ENCODE data around the gene GPC5. TPM values are rescaled to one million over a fixed set of nuclear protein-coding genes. Genes with fewer than 3 reads are reported as not detected.
A peak's percentile ranks its signal among the peaks of the same experiment; 100 is the strongest.

GPC5 gene
- total and polyA plus RNA-seq, 2 of the 13 experiments (the other 11 are each of a cell fraction or from before 2014, with no cell fraction given): 0.02 to 0.07 TPM

DNA sequence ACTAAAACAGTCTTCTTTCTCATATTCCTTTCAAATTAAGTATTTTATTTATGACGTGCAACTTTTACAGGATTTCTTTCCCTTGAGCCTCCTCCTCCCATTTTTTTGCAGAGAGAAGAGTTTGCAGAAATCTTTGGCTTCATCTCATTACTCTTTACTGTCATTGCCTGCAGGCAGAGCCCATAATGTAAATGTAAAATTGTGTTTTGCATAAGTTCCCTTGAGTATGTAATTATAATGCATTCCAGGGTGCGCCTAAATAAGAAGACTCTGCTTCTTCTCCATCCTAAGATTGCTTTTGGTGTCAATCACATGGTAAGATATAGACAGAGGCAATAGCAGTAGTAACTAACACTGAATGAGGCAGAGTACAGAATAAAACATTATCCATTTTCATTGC, 27.9 kb upstream of the GPC5 start:
- no peak overlapping the region for H2AFZ ChIP-seq (ENCODE audit: low read length)
- BruUV-seq (replicated peaks): no TSS peak
- ChIA-PET CTCF (ENCODE audit: low intra/inter-chr PET ratio, low total read pairs) (no interaction called here), POLR2A (interaction anchor here (1.2 kb wide), 1 partner anchor 12 kb away, joined by 3 read pairs; no protein-coding TSS in a partner anchor)
- H4K20me1 ChIP-seq (ENCODE audit: insufficient read depth, low read length): no peaks in the 10 kb centered on the region
- DNase-seq (ENCODE audit: low spot score) (no peak), FAIRE-seq (no peak), ATAC-seq (no peak)
- no peaks in the 10 kb centered on the region for H3K9me3 ChIP-seq (ENCODE audit: low read length)
- H3K9ac ChIP-seq (ENCODE audit: insufficient read depth, low read depth, low read length): no peak overlapping the region
- H3K36me3 ChIP-seq (replicated peaks in 1 of 2; ENCODE audit: control insufficient read depth in 1 of 2, insufficient read depth in 2 of 2, low read length in 2 of 2): no peaks in the 10 kb centered on the region
- in situ Hi-C loops (cut with HindIII; ENCODE audit: extremely low pct_ligation_motif_present, low pct_unique_long_range_greater_than_20kb): no loop called here
- H3K27me3 ChIP-seq (ENCODE audit: control insufficient read depth in 1 of 2, insufficient read depth in 2 of 2, low read length in 2 of 2): no peaks in the 10 kb centered on the region
- no peak overlapping the region for H3K27ac ChIP-seq (ENCODE audit: extremely low read length, insufficient read depth, low read length)
- TF ChIP-seq, protein P1, sequence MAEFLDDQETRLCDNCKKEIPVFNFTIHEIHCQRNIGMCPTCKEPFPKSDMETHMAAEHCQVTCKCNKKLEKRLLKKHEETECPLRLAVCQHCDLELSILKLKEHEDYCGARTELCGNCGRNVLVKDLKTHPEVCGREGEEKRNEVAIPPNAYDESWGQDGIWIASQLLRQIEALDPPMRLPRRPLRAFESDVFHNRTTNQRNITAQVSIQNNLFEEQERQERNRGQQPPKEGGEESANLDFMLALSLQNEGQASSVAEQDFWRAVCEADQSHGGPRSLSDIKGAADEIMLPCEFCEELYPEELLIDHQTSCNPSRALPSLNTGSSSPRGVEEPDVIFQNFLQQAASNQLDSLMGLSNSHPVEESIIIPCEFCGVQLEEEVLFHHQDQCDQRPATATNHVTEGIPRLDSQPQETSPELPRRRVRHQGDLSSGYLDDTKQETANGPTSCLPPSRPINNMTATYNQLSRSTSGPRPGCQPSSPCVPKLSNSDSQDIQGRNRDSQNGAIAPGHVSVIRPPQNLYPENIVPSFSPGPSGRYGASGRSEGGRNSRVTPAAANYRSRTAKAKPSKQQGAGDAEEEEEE (CRISPR knock-in tag; IDR thresholded peaks at IDR 0.05; ENCODE audit: borderline replicate concordance): no peak
- no peak for TF ChIP-seq ZNF34 (CRISPR knock-in tag; IDR thresholded peaks at IDR 0.05; ENCODE audit: borderline replicate concordance)
- intact Hi-C loops (cut with micrococcal nuclease; ENCODE audit: unreplicated experiment): no loop called here
- no peak overlapping the region for H3K4me2 ChIP-seq (ENCODE audit: low read depth, low read length)
- H3K4me3 ChIP-seq (replicated peaks in 1 of 3; ENCODE audit: insufficient read depth in 1 of 3, low read depth in 2 of 3, low read length in 3 of 3): no peak overlapping the region
- no peaks in the 10 kb centered on the region for H3K79me2 ChIP-seq (ENCODE audit: insufficient read depth, low read length)
- peaks cover 29% of the 10 kb centered on the region for H3K4me1 ChIP-seq (ENCODE audit: insufficient read depth, low read length)
- WGBS (ENCODE audit: low lambda C conversion rate): 97% methylated on average over 2 of the region's 2 CpGs

GRCh38 chr13:91372911-91373310, 25.5 kb upstream of the GPC5 start:
- ChIA-PET CTCF (ENCODE audit: low intra/inter-chr PET ratio, low total read pairs) (no interaction called here), POLR2A (interaction anchor here (1.2 to 1.3 kb wide), 2 partner anchors 14 to 26 kb away, joined by 3 read pairs; partner anchors contain the start of gene MIR17HG)
- Histone ChIP-seq H3K9ac (ENCODE audit: insufficient read depth, low read depth, low read length) (0 out of 2 replicates have a peak overlapping the region, but pooled peaks have one; percentile 2), H2AFZ (ENCODE audit: low read length) (no peak overlapping the region), H3K4me3 (replicated peaks in 1 of 3; ENCODE audit: insufficient read depth in 1 of 3, low read depth in 2 of 3, low read length in 3 of 3) (peak overlapping the region in 1 of 3 experiments; percentile 33; a peak in 1 of 6 replicates), H3K9me3 (ENCODE audit: low read length) (no peaks in the 10 kb centered on the region), H3K4me1 (ENCODE audit: insufficient read depth, low read length) (peaks cover 30% of the 10 kb centered on the region), H4K20me1 (ENCODE audit: insufficient read depth, low read length) (no peaks in the 10 kb centered on the region), H3K27me3 (ENCODE audit: control insufficient read depth in 1 of 2, insufficient read depth in 2 of 2, low read length in 2 of 2) (no peaks in the 10 kb centered on the region), H3K79me2 (ENCODE audit: insufficient read depth, low read length) (no peaks in the 10 kb centered on the region), H3K27ac (ENCODE audit: extremely low read length, insufficient read depth, low read length) (peak overlapping the region; percentile 62), H3K36me3 (replicated peaks in 1 of 2; ENCODE audit: control insufficient read depth in 1 of 2, insufficient read depth in 2 of 2, low read length in 2 of 2) (no peaks in the 10 kb centered on the region), H3K4me2 (ENCODE audit: low read depth, low read length) (peak overlapping the region; percentile 64)
- DNase-seq (ENCODE audit: low spot score) (peak; percentile 47), FAIRE-seq (peak; percentile 81), ATAC-seq (peak; percentile 93)
- 0% methylated on average over 3 of the region's 3 CpGs for WGBS (ENCODE audit: low lambda C conversion rate)
- intact Hi-C loops (cut with micrococcal nuclease; ENCODE audit: unreplicated experiment): loop anchor here (1.0 to 2.0 kb wide), 2 partner anchors 10 to 274 kb away; no protein-coding TSS in a partner anchor
- BruUV-seq (replicated peaks): no TSS peak
- in situ Hi-C loops (cut with HindIII; ENCODE audit: extremely low pct_ligation_motif_present, low pct_unique_long_range_greater_than_20kb): no loop called here
- TF ChIP-seq PAX8 (CRISPR knock-in tag; IDR thresholded peaks at IDR 0.05; ENCODE audit: borderline replicate concordance): no peak
- no peak for TF ChIP-seq NFAT5 (CRISPR knock-in tag; IDR thresholded peaks at IDR 0.05)
- no peak for TF ChIP-seq LCORL (IDR thresholded peaks at IDR 0.05)
- TF ChIP-seq LCORL (CRISPR knock-in tag; IDR thresholded peaks at IDR 0.05): 0 out of 2 replicates have a peak, but pooled peaks have one; percentile 32
- no peak for TF ChIP-seq RNF2 (conservative IDR thresholded peaks at IDR 0.05; ENCODE audit: low read depth)
- peak; percentile 40; the same call in 1 of the 2 replicates for TF ChIP-seq FOXO1 (CRISPR knock-in tag; IDR thresholded peaks at IDR 0.05)
- no peak for TF ChIP-seq SPEN (CRISPR knock-in tag; IDR thresholded peaks at IDR 0.05; ENCODE audit: low read depth)
- no peak for TF ChIP-seq ARNT (IDR thresholded peaks at IDR 0.05)
- peak; percentile 41; the same call in 1 of the 2 replicates for TF ChIP-seq SALL1 (CRISPR knock-in tag; IDR thresholded peaks at IDR 0.05)

All from HepG2 (cell line).